Mucosa of stomach (tissue), 1 donor: Measurements from ENCODE around the gene IGFBP5.

Experiments
- H3K27me3 ChIP-seq: one replicate; pipeline ENCODE4 v1.7.0; 2013; ENCODE audit warnings: mild to moderate bottlenecking, low read length; ENCODE audit not compliant: control insufficient read depth, insufficient read depth
- H3K36me3 ChIP-seq: one replicate; pipeline ENCODE4 v1.7.0; 2013; ENCODE audit warnings: low read length; ENCODE audit not compliant: control insufficient read depth, insufficient read depth
- H3K4me1 ChIP-seq: one replicate; pipeline ENCODE4 v1.7.0; 2013; ENCODE audit warnings: mild to moderate bottlenecking, low read length; ENCODE audit not compliant: control insufficient read depth, insufficient read depth
- H3K4me3 ChIP-seq: one replicate; pipeline ENCODE4 v1.7.0; 2013; ENCODE audit warnings: low read length
- H3K9ac ChIP-seq: one replicate; pipeline ENCODE4 v1.7.0; 2013; ENCODE audit warnings: mild to moderate bottlenecking, low read length, moderate library complexity
- H3K9me3 ChIP-seq: one replicate; pipeline ENCODE4 v1.7.0; 2013; ENCODE audit warnings: mild to moderate bottlenecking, low read length, moderate library complexity; ENCODE audit not compliant: control insufficient read depth
- donor health status: Pancreatic carcinoma.

Gene IGFBP5

DNA sequence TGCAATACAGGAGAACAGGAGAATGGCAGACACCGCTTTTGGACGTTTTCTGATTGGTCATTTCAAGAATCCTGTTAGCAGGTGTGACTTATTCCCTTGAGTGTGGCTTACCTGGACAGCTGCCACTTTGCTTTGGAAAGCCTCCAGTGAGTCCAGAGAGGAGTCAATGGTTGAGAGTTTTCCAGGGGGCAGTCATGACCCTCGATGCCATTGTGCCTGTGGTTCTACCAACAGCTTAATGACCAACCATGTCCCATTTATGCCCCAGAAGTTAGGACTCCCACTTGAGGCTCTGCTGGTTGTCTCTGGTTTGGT lies 49.8 kb downstream of the IGFBP5 start:
- no peaks in the 10 kb centered on the region for H3K36me3 ChIP-seq
- no peak overlapping the region for H3K4me3 ChIP-seq
- H3K9ac ChIP-seq, result peak overlapping the region; percentile 24
- no peaks in the 10 kb centered on the region for H3K27me3 ChIP-seq
- peaks cover 54% of the 10 kb centered on the region for H3K4me1 ChIP-seq
- no peaks in the 10 kb centered on the region for H3K9me3 ChIP-seq

DNA sequence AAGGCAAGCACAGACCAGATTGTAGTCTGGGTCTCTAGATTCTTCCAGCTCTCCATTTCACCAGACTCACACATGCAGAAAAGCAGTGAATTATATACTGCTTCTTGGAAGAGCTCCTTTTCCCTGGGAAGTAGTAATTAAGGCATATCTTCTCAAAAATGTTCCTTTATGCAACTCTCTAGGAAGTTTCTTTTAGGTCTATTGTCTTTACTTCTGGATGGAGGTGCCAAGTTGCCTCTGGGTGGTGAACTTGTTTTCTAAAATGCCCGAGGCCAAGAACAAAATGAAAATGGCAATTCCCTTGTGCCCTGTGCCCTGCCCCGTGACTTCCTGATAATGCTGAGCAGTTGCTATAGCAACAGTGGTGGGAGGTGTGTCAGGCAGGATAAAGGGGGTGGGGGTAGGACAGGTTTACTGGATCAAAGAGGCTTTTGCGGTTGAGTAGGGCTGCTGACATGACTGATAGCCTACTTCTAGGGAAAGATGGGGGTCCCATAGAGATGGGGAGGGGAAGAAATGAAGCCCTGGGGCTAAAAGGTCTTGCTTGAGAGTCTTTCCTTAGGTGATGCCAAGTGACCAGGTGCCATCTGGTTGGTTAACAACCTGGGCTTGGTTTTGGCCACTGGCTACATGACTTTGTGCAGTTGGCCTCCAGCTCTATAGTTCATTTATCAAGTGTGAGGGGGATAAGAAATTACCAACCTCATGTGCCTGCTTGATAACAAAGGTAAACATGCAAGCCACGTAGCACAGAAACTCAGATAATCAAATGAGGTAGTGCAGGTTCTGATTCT lies 50.3 kb downstream of the IGFBP5 start:
- Histone ChIP-seq H3K4me1 (peaks cover 54% of the 10 kb centered on the region), H3K27me3 (no peaks in the 10 kb centered on the region), H3K9me3 (no peaks in the 10 kb centered on the region), H3K4me3 (no peak overlapping the region), H3K9ac (peak overlapping the region; percentile 58), H3K36me3 (no peaks in the 10 kb centered on the region)

DNA sequence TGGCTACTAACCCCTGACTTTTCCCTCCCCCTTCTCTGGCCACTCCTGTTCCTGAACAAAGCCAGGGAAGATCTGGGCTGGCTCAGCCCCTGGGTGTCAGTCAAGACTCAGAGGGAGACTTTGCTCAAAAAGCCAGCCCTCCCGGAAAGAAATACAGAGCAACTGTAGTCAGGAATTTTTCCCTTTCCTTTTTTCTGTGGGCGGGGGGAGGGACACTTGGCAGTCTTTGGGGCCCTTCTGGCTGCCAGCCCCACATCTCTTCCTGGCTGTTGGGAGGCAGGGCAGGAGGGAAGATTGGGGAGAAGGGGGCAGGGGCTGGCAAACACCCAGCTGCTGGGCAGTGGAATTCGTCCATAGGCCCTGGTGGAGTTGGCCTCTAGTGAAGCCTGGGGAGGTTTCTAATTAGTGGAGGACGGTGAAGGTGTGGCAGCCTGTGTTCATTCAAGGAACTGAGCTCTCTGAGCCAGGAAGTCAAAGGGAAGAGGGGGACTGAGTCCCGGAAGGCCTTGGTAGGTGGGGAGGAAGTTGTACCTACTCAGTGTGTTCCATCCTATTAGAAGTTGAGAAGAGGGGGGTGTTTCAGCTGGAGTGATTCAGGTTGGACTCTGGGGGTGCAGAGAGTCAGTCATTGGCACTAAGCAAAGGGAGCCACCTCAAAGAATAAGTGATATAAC lies 51.2 kb downstream of the IGFBP5 start:
- Histone ChIP-seq H3K9ac (peak overlapping the region; percentile 58), H3K9me3 (no peaks in the 10 kb centered on the region), H3K36me3 (no peaks in the 10 kb centered on the region), H3K4me3 (no peak overlapping the region), H3K4me1 (peaks cover 46% of the 10 kb centered on the region), H3K27me3 (no peaks in the 10 kb centered on the region)

DNA sequence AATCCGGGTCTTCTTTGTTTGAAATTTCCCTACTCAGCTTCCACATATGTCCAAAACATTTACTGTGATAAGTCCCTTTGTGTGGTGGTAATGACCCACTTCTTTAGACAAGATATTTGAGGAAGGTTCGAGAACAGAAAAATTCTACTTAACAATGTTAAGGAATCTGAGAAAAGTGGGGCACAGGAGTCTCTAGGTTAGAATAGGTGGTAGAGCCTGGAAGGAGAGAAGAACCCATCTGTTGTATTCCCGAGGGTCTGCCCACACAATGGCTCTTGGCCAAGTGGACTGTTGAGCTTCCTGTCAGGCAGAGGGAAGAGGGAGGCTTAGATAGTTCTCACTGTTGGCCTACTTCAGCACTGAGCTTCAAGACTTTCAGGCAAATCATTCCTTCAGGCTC lies 57.9 kb downstream of the IGFBP5 start:
- no peaks in the 10 kb centered on the region for H3K9me3 ChIP-seq
- no peak overlapping the region for H3K4me3 ChIP-seq
- H3K4me1 ChIP-seq, result peaks cover 41% of the 10 kb centered on the region
- no peaks in the 10 kb centered on the region for H3K36me3 ChIP-seq
- peaks cover 24% of the 10 kb centered on the region for H3K27me3 ChIP-seq
- peak overlapping the region; percentile 42 for H3K9ac ChIP-seq

DNA sequence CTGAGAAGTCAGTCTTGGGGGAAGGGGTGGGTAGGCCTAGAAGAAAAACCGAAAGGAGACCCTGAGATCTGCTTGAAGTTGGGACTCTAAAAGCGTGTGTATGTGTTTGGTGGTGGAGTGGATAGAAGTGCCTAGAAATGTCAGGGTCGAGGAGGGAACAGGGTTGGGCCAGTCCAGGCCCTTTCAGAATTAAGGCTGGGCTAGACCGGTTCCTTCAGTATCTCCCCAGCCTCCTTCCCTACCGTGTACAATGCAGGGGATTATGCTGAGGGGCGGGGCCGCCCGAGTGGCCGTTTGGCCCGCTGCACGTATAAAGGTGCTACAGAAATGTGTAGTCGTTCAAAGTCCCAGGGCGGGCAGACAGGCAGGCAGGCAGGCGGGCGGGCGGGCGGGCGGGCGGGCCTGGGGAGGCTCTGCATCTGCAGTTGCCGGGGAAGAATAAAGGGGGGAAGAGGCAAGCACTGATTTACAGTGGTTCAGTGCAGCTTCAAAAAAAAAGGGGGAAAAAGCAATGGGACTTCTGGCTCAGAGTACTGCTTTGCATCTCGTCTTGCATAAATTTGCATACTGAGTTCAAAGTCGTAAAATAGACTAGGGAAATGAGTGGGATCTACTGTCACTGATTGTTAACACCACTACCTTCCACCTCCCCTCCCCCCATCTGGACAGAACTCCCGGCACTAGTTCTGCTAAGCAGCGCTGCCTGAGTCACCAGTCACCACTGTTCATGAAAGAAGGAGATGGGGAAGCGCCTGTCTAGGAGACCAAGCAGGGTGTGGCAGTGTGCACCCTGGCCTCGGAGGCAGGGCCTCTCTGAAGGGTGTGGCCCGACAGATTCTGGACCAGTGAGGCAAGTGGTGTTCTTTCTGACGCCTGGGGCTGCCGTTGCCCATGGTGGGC lies 58.5 kb downstream of the IGFBP5 start:
- H3K27me3 ChIP-seq, result peaks cover 26% of the 10 kb centered on the region
- H3K4me3 ChIP-seq, result peak overlapping the region; percentile 37
- peaks cover 41% of the 10 kb centered on the region for H3K4me1 ChIP-seq
- no peaks in the 10 kb centered on the region for H3K36me3 ChIP-seq
- peak overlapping the region; percentile 86 for H3K9ac ChIP-seq
- H3K9me3 ChIP-seq, result no peaks in the 10 kb centered on the region

DNA sequence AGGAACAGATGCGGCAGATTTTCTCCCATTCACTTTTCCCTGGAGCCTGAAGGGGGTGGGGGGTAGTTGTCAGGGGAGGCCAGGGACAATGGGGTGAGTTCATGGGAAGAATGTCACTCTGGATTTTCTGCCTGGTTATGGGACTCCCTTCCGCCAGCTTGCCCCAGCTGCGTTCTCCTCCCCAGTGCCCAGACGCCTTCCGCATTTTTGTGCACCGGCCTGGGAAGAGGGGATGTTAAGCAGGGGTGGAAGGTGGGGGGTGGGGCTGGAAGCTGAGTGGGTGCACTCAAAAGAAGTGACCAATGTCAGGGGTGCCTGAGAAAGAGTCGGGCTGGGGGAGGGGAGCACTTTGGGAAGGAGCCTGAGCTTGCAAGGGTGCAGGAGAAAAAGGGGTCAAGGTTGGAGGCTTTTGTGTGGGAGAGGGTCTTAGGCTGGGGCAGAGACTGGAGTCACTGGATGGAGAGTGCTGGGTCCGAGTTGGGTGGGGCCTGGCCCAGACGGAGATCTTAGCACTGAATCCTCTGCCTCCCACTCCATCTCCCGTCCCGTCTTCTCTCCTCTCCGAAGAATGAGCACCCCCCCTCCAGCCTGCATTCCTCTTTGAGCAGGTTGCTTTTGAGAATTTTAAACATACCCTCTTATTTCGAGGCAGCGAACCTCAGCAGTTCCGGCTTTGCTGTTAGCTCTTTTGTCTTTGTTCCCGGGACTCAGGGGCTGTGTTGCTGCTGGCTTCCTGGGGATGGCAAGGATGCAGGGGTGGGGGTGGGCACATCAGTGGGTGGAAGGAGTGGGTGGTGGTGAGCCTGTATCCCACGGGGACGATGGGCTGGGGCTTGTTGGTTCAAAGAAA lies 59.4 kb downstream of the IGFBP5 start:
- H3K4me1 ChIP-seq, result peaks cover 41% of the 10 kb centered on the region
- peak overlapping the region; percentile 86 for H3K9ac ChIP-seq
- H3K9me3 ChIP-seq, result no peaks in the 10 kb centered on the region
- peaks cover 26% of the 10 kb centered on the region for H3K27me3 ChIP-seq
- H3K4me3 ChIP-seq, result peak overlapping the region; percentile 37
- H3K36me3 ChIP-seq, result no peaks in the 10 kb centered on the region

DNA sequence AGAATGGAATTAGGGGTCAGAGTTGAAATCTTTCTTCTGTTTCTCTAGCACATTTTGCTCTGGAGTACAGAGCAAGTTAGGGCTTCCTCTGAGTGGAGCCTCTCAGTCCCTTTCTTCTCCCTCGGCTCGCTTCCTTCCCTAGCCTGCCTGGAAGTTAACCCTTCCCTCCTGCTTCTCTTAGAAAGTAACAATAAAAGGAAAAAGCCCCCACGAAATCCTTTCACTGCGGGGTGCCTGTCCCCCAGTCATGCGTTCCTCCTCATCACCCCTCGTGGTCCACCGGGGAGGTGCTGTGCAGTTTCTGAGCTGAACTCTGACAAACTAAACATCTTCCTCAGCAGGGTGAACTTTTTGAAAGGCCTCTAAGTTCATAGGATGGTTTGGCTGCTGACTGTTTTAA lies 60.2 kb downstream of the IGFBP5 start:
- Histone ChIP-seq H3K4me3 (peak overlapping the region; percentile 37), H3K36me3 (no peaks in the 10 kb centered on the region), H3K9me3 (no peaks in the 10 kb centered on the region), H3K9ac (peak overlapping the region; percentile 86), H3K4me1 (peaks cover 41% of the 10 kb centered on the region), H3K27me3 (peaks cover 26% of the 10 kb centered on the region)

DNA sequence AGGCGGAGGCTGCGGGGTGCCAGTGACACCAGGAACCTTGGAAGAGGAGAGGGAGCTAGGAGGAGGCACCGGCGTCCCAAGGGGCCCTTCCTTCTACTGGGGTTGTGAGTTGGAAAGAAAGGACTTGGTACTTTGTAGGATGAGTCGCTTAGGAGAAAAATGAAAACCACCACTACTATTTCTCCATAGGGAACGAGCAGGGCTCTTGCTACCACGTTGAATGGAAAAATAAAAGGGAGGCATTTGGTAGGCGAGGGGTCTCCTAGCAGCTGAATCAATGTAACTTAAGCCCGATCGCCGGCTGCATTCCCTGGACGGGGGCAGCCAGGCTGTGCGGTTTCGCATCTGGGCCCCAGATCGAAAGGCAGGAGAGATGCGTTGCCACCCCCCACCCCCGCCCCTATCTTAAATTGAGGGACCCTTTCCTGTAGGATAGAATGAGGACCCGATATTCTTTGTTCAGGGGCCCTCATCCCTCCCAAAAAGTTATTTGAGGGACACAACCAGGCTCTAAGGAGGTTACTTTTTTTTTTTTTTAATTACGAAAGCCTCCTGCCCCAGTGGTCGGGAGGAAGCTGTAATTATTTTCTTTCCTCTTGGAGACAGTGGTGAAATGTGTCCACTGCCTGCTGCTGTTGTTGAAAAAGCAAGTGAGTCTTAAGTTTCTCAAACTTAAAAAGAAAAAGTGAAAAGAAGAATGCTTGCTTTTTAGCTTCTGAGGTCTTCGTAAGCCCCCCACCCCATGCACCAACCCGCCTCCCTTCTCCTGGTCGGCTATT lies 60.8 kb downstream of the IGFBP5 start:
- H3K9ac ChIP-seq, result peak overlapping the region; percentile 86
- H3K27me3 ChIP-seq, result peaks cover 26% of the 10 kb centered on the region
- no peaks in the 10 kb centered on the region for H3K36me3 ChIP-seq

DNA sequence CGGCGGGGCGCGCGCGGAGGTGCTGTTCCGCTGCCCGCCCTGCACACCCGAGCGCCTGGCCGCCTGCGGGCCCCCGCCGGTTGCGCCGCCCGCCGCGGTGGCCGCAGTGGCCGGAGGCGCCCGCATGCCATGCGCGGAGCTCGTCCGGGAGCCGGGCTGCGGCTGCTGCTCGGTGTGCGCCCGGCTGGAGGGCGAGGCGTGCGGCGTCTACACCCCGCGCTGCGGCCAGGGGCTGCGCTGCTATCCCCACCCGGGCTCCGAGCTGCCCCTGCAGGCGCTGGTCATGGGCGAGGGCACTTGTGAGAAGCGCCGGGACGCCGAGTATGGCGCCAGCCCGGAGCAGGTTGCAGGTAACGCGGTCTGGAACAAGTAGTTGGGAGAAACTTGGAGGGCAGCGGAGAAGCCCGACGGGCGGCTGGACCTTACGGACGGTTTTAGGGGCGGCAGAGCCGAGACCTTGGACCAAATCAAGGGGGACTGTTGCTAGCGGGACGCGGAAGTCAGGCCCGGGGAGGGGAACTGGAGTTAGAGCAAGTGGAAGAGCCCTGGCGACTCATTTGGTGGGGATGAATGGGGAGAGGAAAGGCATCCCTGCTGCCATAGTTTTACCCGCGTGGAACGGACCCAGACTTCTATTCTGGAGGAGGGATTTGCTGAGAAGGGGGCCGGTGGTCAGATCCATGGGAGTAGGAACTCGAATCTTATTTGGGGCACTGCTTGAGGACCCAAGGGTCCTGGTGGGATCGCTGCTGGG lies 61.6 kb downstream of the IGFBP5 start:
- Histone ChIP-seq H3K9me3 (no peaks in the 10 kb centered on the region), H3K27me3 (peaks cover 26% of the 10 kb centered on the region), H3K9ac (peak overlapping the region; percentile 86), H3K36me3 (no peaks in the 10 kb centered on the region), H3K4me3 (peak overlapping the region; percentile 48), H3K4me1 (peaks cover 41% of the 10 kb centered on the region)

More for the DNA sequence above, 60.8 kb downstream of the IGFBP5 start:
- Histone ChIP-seq H3K4me3 (peak overlapping the region; percentile 48), H3K4me1 (peaks cover 41% of the 10 kb centered on the region), H3K9me3 (no peaks in the 10 kb centered on the region)

DNA sequence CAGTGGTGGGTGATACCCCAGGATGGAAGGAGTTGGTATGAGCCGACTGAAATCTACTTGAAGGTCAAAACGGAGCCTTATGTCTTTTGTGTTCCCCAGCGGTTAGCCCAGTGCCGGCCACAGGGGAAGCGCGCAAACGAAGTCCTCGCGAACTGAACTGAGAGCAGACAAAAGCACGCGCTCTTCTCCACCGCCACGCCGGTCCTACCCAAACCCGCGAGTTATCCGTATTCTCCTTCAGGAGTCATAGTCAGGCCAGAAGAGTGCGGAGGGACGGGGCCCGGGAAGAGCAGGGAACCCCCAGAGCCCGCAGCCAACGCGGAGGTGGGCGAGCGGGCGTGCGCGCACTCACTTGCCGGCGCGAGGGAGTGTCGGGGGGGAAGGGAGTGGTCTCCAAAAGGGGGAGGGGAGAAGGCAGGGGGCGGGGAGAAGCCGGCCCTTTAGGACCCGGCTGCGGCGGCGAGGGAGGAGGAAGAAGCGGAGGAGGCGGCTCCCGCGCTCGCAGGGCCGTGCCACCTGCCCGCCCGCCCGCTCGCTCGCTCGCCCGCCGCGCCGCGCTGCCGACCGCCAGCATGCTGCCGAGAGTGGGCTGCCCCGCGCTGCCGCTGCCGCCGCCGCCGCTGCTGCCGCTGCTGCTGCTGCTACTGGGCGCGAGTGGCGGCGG lies 62.3 kb downstream of the IGFBP5 start, which contains the start of gene IGFBP2:
TSS of gene IGFBP2 (plus strand) at position 469 of the 664 bp plus-strand sequence. CDS start at position 573, 104 bp downstream.
- H3K9me3 ChIP-seq, result no peaks in the 10 kb centered on the region
- H3K4me1 ChIP-seq, result peaks cover 41% of the 10 kb centered on the region
- H3K27me3 ChIP-seq, result peaks cover 26% of the 10 kb centered on the region
- H3K36me3 ChIP-seq, result no peaks in the 10 kb centered on the region
- peak within 1 kb of the TSS; percentile 48 for H3K4me3 ChIP-seq
- H3K9ac ChIP-seq, result peak within 1 kb of the TSS; percentile 86
